Endothelial cell of umbilical vein (primary cell): ENCODE measurements around the gene RGS6. TPM values are rescaled to one million over a fixed set of nuclear protein-coding genes. Genes with fewer than 3 reads are reported as not detected.

ENCODE experiments used
- BruUV-seq: library from RNA; stranded (reverse); fragments of 400-500 nt; replicated peaks from 2 replicates; lab custom pipeline; 2021; lab: Mats Ljungman, UMichigan
- CTCF ChIA-PET: fragments of 300-600, 350-600 bp; sonication (Branson Sonifier 250); formaldehyde crosslinking; loops from one replicate; lab custom pipeline; 2021; ENCODE audit warnings: antibody characterized with exemption, inconsistent platforms; lab: Charles Lee
- POLR2A ChIA-PET: fragments of 300-600, 350-600 bp; sonication (Branson Sonifier 250); formaldehyde crosslinking; loops from one replicate; lab custom pipeline; 2021; ENCODE audit warnings: antibody characterized with exemption, inconsistent platforms; lab: Charles Lee
- DNase-seq: peaks from one replicate; pipeline ENCODE4 v3.0.0-alpha.2; 2011; ENCODE audit warnings: low read depth, low spot score
- FAIRE-seq: peaks from 2 replicates; lab custom pipeline; 2011; peaks lifted over from hg19 to GRCh38; lab: Jason Lieb, UNC
- H2AFZ ChIP-seq: 2 replicates; pipeline ENCODE4 v1.6.0; 2012; ENCODE audit warnings: low read depth, low read length, control low read depth, inconsistent platforms
- H3K27ac ChIP-seq: 2 replicates; pipeline ENCODE4 v1.5.1; 2011; ENCODE audit warnings: low read depth, mild to moderate bottlenecking, control low read depth, low read length, moderate library complexity; ENCODE audit not compliant: insufficient read depth
- H3K27me3 ChIP-seq, 2 experiments: 2 replicates each; pipeline versions ENCODE4 v1.6.0 to v1.6.1; 2011; ENCODE audit warnings: low read length in 2 of 2, mixed read lengths in 1 of 2; ENCODE audit not compliant: control insufficient read depth in 2 of 2, insufficient read depth in 2 of 2
- H3K36me3 ChIP-seq, 2 experiments: 2 replicates in 1 of 2; 3 replicates in 1 of 2; pipeline ENCODE4 v1.5.1; 2011; ENCODE audit warnings: low read length in 2 of 2, mild to moderate bottlenecking in 1 of 2, moderate library complexity in 1 of 2; ENCODE audit not compliant: control insufficient read depth in 2 of 2, insufficient read depth in 2 of 2; ENCODE audit errors: extremely low read depth in 1 of 2
- H3K4me1 ChIP-seq: 3 replicates; pipeline ENCODE4 v1.5.1; 2011; ENCODE audit warnings: mild to moderate bottlenecking, low read length; ENCODE audit not compliant: control insufficient read depth, insufficient read depth; ENCODE audit errors: extremely low read depth
- H3K4me2 ChIP-seq: 2 replicates; pipeline ENCODE4 v1.6.1; 2011; ENCODE audit warnings: low read length, control low read depth, mixed read lengths; ENCODE audit not compliant: insufficient read depth
- H3K4me3 ChIP-seq, 3 experiments: fragments of 200-600 bp in 1 of 3; sonication (generic), shearing (Covaris generic) in 1 of 3; replicated peaks in 1 of 3; 2 replicates each; pipeline ENCODE4 v1.5.1; 2011 to 2016; ENCODE audit warnings: control low read depth in 3 of 3, low read length in 3 of 3, mild to moderate bottlenecking in 2 of 3, inconsistent platforms in 1 of 3, low read depth in 1 of 3, moderate library complexity in 1 of 3; ENCODE audit not compliant: insufficient read depth in 1 of 3
- H3K79me2 ChIP-seq: 2 replicates; pipeline ENCODE4 v1.6.0; 2012; ENCODE audit warnings: low read length, inconsistent platforms; ENCODE audit not compliant: control insufficient read depth, insufficient read depth
- H3K9ac ChIP-seq: replicated peaks from 2 replicates; pipeline ENCODE3; 2011; ENCODE audit warnings: low read length, control low read depth; ENCODE audit not compliant: insufficient read depth; ENCODE audit errors: extremely low read depth
- H3K9me1 ChIP-seq: replicated peaks from 3 replicates; pipeline ENCODE4 v1.6.0; 2011; ENCODE audit warnings: mild to moderate bottlenecking, low read length; ENCODE audit not compliant: control insufficient read depth, insufficient read depth; ENCODE audit errors: extremely low read depth
- H3K9me3 ChIP-seq: replicated peaks from 2 replicates; pipeline ENCODE4 v1.5.1; 2012; ENCODE audit warnings: low read length, inconsistent platforms; ENCODE audit not compliant: control insufficient read depth, insufficient read depth
- H4K20me1 ChIP-seq: replicated peaks from 2 replicates; pipeline ENCODE3; 2011; ENCODE audit warnings: mild to moderate bottlenecking, low read length; ENCODE audit not compliant: control insufficient read depth, insufficient read depth; ENCODE audit errors: extremely low read depth
- EZH2 ChIP-seq: IDR thresholded peaks from 2 replicates; pipeline ENCODE4 v1.6.1; 2012; ENCODE audit warnings: borderline replicate concordance, low read depth, mild to moderate bottlenecking, moderate library complexity, low read length, inconsistent platforms; ENCODE audit not compliant: severe bottlenecking
- FOS ChIP-seq: IDR thresholded peaks from 2 replicates; pipeline ENCODE4 v1.6.1; 2011; ENCODE audit warnings: mild to moderate bottlenecking, low read length, moderate library complexity, borderline replicate concordance; ENCODE audit not compliant: insufficient read depth
- GATA2 ChIP-seq: IDR thresholded peaks from 2 replicates; pipeline ENCODE4 v1.7.0; 2011; ENCODE audit warnings: low read depth, mild to moderate bottlenecking, moderate library complexity, mixed read lengths, low read length; ENCODE audit not compliant: insufficient read length, insufficient read depth
- JUN ChIP-seq: IDR thresholded peaks from 2 replicates; pipeline ENCODE4 v1.6.1; 2011; ENCODE audit warnings: borderline replicate concordance, low read depth; ENCODE audit not compliant: insufficient read length, insufficient read depth
- MAX ChIP-seq: IDR thresholded peaks from 2 replicates; pipeline ENCODE4 v1.6.1; 2011; ENCODE audit not compliant: insufficient read depth, insufficient read length
- MYC ChIP-seq: IDR thresholded peaks from one replicate; pipeline ENCODE4 v1.6.1; 2011; ENCODE audit warnings: mild to moderate bottlenecking, low read depth, low read length
- POLR2A ChIP-seq: IDR thresholded peaks from 2 replicates; pipeline ENCODE4 v1.6.1; 2012; ENCODE audit warnings: low read depth, mild to moderate bottlenecking, control low read depth, low read length
- POLR2AphosphoS5 ChIP-seq: IDR thresholded peaks from 2 replicates; pipeline ENCODE4 v1.6.1; 2012; ENCODE audit warnings: low read depth, mild to moderate bottlenecking, control low read depth, low read length, moderate library complexity; ENCODE audit not compliant: insufficient read depth
- dilution Hi-C: fragments of 300-500 bp; cut with MboI; formaldehyde crosslinking; loops from one replicate; pipeline ENCODE4 v1.15.0; 2019; ENCODE audit warnings: low sequenced_read_pairs; ENCODE audit not compliant: extremely low pct_ligation_motif_present
- intact Hi-C: fragments of 100-400 bp; cut with micrococcal nuclease; formaldehyde crosslinking; loops from one replicate; pipeline ENCODE4 v1.10.0; 2022
- polyA plus RNA-seq, 4 experiments: library from polyadenylated mRNA; depleted of rRNA in 3 of 4; stranded (reverse) in 3 of 4; unstranded in 1 of 4; fragments of >200 nt; gene quantifications; 2 replicates each; pipeline versions ENCODE4 v1.2.1 to v1.2.3, GENCODE V29; 2011 to 2012; ENCODE audit warnings: missing spikeins in 1 of 4
- total RNA-seq: library from RNA; stranded (reverse); gene quantifications from 2 replicates; pipeline ENCODE4 v1.2.3, GENCODE V29; 2021
- TF ChIP-seq, protein P1 (sequence below), 2 donors: IDR thresholded peaks; 1 replicate in 1 of 2; 2 replicates in 1 of 2; pipeline ENCODE4 v1.5.1; 2011; ENCODE audit warnings: low read length in 2 of 2, mild to moderate bottlenecking in 2 of 2, moderate library complexity in 2 of 2, control low read depth in 1 of 2, inconsistent platforms in 1 of 2, low read depth in 1 of 2; ENCODE audit not compliant: insufficient read depth in 1 of 2; ENCODE audit errors: extremely low read depth in 1 of 2

Gene RGS6
- total and polyA plus RNA-seq, 2 donors (not counting 3 experiments of a cell fraction or from before 2014, with no cell fraction given): not detected

DNA sequence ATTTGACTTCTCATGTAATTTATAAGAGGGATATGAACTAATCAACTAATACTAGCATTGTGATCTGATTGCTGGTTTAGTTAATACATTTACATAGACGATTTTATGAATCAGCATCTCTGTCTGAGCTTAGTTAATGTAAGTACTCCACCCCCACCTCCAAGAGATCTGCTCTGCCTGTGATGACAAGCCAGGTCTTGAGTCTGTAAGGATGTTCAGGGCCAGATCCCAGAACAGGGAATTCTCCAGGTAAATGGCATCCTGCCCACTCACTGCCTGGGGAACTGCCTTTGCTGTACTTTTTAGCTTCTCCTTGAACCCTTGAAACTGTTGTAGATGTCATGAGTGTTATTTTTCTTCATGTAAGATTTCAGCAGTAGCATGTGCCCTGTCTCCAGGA is 289.8 kb downstream of the RGS6 start:
- Histone ChIP-seq H3K79me2 (no peaks in the 10 kb centered on the region), H3K9me1 (no peaks in the 10 kb centered on the region), H3K36me3 (no peaks in the 10 kb centered on the region), H3K9me3 (no peaks in the 10 kb centered on the region), H2AFZ (no peak overlapping the region), H3K4me1 (no peaks in the 10 kb centered on the region), H3K4me3 (no peak overlapping the region), H4K20me1 (no peaks in the 10 kb centered on the region), H3K27ac (no peak overlapping the region), H3K4me2 (no peak overlapping the region), H3K27me3 (no peaks in the 10 kb centered on the region), H3K9ac (no peak overlapping the region)
- DNase-seq (no peak), FAIRE-seq (no peak)
- ChIA-PET CTCF (no interaction called here), POLR2A (no interaction called here)
- no peak for TF ChIP-seq EZH2
- TF ChIP-seq, protein P1, sequence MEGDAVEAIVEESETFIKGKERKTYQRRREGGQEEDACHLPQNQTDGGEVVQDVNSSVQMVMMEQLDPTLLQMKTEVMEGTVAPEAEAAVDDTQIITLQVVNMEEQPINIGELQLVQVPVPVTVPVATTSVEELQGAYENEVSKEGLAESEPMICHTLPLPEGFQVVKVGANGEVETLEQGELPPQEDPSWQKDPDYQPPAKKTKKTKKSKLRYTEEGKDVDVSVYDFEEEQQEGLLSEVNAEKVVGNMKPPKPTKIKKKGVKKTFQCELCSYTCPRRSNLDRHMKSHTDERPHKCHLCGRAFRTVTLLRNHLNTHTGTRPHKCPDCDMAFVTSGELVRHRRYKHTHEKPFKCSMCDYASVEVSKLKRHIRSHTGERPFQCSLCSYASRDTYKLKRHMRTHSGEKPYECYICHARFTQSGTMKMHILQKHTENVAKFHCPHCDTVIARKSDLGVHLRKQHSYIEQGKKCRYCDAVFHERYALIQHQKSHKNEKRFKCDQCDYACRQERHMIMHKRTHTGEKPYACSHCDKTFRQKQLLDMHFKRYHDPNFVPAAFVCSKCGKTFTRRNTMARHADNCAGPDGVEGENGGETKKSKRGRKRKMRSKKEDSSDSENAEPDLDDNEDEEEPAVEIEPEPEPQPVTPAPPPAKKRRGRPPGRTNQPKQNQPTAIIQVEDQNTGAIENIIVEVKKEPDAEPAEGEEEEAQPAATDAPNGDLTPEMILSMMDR (IDR thresholded peaks at IDR 0.05; ENCODE audit: extremely low read depth in 1 of 2, insufficient read depth in 1 of 2, low read depth in 1 of 2, low read length in 2 of 2): no peak
- TF ChIP-seq FOS: no peak
- no peak for TF ChIP-seq JUN
- no peak for TF ChIP-seq MAX
- TF ChIP-seq POLR2A: no peak
- no peak for TF ChIP-seq GATA2
- no peak for TF ChIP-seq MYC
- TF ChIP-seq POLR2AphosphoS5: no peak
- dilution Hi-C loops: no loop called here
- intact Hi-C loops: no loop called here
- no TSS peak for BruUV-seq
